ENCODE measurements around the gene GRIN2B. TPM values are rescaled to one million over a fixed set of nuclear protein-coding genes. Genes with fewer than 3 reads are reported as not detected.

Gene GRIN2B
- total and polyA plus RNA-seq, 2 of the 13 experiments (the other 11 are each of a cell fraction or from before 2014, with no cell fraction given), result 0.05 to 0.13 TPM

DNA sequence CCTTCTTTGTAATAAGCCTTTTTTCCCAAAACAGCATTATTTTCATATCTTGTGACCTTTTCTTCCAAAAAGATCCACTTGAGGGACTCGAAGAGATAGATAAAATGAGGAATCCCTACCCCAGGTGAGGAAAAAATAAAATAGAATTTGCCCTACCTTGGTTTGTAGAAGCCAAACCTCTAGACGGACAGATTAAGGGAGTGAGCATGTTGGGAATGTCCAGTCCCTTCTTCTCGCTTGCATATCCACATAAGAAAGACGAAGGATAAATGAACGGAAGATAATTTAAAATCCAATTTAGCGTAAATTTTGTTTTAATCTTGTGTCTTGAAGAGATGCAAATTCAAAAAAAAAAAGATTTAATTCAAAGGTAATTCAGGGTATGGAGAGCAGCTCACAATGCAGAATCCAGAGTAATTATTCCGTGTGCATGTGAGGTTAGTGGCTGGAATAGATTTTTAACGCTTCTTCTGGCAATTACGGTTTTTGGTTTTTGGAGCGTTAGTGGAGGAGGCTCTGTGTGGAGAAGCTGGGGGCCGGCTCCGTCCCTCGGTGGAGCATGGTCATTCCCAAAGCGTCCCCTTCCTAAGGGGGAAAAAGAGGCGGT lies 1.5 kb downstream of the GRIN2B start:
- ChIA-PET POLR2A (no interaction called here), CTCF (ENCODE audit: low intra/inter-chr PET ratio, low total read pairs) (no interaction called here)
- no peak for FAIRE-seq
- H3K4me2 ChIP-seq (ENCODE audit: low read depth, low read length), result no peak overlapping the region
- 35% methylated on average over 15 of the region's 15 CpGs for WGBS (ENCODE audit: low lambda C conversion rate)
- in situ Hi-C loops (cut with HindIII; ENCODE audit: extremely low pct_ligation_motif_present, low pct_unique_long_range_greater_than_20kb), result no loop called here
- BruUV-seq (replicated peaks), result no TSS peak
- DNase-seq (ENCODE audit: low spot score), result no peak
- H3K9me3 ChIP-seq (ENCODE audit: low read length), result no peaks in the 10 kb centered on the region
- no peaks in the 10 kb centered on the region for H4K20me1 ChIP-seq (ENCODE audit: insufficient read depth, low read length)
- TF ChIP-seq, protein P1, sequence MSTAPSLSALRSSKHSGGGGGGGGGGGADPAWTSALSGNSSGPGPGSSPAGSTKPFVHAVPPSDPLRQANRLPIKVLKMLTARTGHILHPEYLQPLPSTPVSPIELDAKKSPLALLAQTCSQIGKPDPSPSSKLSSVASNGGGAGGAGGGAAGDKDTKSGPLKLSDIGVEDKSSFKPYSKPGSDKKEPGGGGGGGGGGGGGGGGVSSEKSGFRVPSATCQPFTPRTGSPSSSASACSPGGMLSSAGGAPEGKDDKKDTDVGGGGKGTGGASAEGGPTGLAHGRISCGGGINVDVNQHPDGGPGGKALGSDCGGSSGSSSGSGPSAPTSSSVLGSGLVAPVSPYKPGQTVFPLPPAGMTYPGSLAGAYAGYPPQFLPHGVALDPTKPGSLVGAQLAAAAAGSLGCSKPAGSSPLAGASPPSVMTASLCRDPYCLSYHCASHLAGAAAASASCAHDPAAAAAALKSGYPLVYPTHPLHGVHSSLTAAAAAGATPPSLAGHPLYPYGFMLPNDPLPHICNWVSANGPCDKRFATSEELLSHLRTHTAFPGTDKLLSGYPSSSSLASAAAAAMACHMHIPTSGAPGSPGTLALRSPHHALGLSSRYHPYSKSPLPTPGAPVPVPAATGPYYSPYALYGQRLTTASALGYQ (CRISPR knock-in tag; IDR thresholded peaks at IDR 0.05), result no peak
- TF ChIP-seq ZNF567 (CRISPR knock-in tag; IDR thresholded peaks at IDR 0.05; ENCODE audit: borderline replicate concordance), result no peak
- TF ChIP-seq NFYB (CRISPR knock-in tag; IDR thresholded peaks at IDR 0.05), result no peak
- no peak for TF ChIP-seq TBP (CRISPR knock-in tag; IDR thresholded peaks at IDR 0.05)
- TF ChIP-seq, protein P2, sequence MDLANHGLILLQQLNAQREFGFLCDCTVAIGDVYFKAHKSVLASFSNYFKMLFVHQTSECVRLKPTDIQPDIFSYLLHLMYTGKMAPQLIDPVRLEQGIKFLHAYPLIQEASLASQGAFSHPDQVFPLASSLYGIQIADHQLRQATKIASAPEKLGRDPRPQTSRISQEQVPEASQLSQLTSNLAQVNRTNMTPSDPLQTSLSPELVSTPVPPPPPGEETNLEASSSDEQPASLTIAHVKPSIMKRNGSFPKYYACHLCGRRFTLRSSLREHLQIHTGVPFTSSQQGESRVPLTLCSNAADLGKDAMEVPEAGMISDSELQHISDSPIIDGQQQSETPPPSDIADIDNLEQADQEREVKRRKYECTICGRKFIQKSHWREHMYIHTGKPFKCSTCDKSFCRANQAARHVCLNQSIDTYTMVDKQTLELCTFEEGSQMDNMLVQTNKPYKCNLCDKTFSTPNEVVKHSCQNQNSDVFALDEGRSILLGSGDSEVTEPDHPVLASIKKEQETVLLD (CRISPR knock-in tag; IDR thresholded peaks at IDR 0.05; ENCODE audit: low read depth), result no peak
- TF ChIP-seq ZFP82 (CRISPR knock-in tag; IDR thresholded peaks at IDR 0.05; ENCODE audit: borderline replicate concordance), result no peak
- no peak for TF ChIP-seq ZNF234 (CRISPR knock-in tag; conservative IDR thresholded peaks at IDR 0.05)
- TF ChIP-seq PRMT3 (CRISPR knock-in tag; IDR thresholded peaks at IDR 0.05; ENCODE audit: borderline replicate concordance, low read depth), result no peak
- TF ChIP-seq KDM5B (CRISPR knock-in tag; IDR thresholded peaks at IDR 0.05; ENCODE audit: borderline replicate concordance), result no peak
- no peak for TF ChIP-seq CEBPB (IDR thresholded peaks at IDR 0.05; ENCODE audit: borderline replicate concordance, low read depth, low read length)
- no peak for TF ChIP-seq GABPA (IDR thresholded peaks at IDR 0.05; ENCODE audit: low read depth, low read length)
- TF ChIP-seq GABPA (CRISPR knock-in tag; IDR thresholded peaks at IDR 0.05; ENCODE audit: low read depth), result no peak
- TF ChIP-seq NFE2L2 (IDR thresholded peaks at IDR 0.05; ENCODE audit: low read length), result no peak
- TF ChIP-seq ZFYVE20 (CRISPR knock-in tag; IDR thresholded peaks at IDR 0.05; ENCODE audit: borderline replicate concordance, low read depth), result no peak
- no peak for TF ChIP-seq FOXP1 (IDR thresholded peaks at IDR 0.05)
- no peak for TF ChIP-seq FOXP1 (CRISPR knock-in tag; IDR thresholded peaks at IDR 0.05)
- TF ChIP-seq ZNF235 (CRISPR knock-in tag; IDR thresholded peaks at IDR 0.05; ENCODE audit: borderline replicate concordance), result no peak
- no peaks in the 10 kb centered on the region for H3K4me1 ChIP-seq (ENCODE audit: insufficient read depth, low read length)
- no peak for ATAC-seq
- no peak overlapping the region for H3K9ac ChIP-seq (ENCODE audit: insufficient read depth, low read depth, low read length)
- no peak overlapping the region for H3K27ac ChIP-seq (ENCODE audit: extremely low read length, insufficient read depth, low read length)
- peaks cover 1 to 25% of the 10 kb centered on the region in 2 experiments; a peak in 4 of 5 replicates for H3K27me3 ChIP-seq (ENCODE audit: control insufficient read depth in 1 of 2, insufficient read depth in 2 of 2, low read length in 2 of 2)
- intact Hi-C loops (cut with micrococcal nuclease; ENCODE audit: unreplicated experiment), result no loop called here
- no peak overlapping the region for H2AFZ ChIP-seq (ENCODE audit: low read length)
- H3K4me3 ChIP-seq (replicated peaks in 1 of 3; ENCODE audit: insufficient read depth in 1 of 3, low read depth in 2 of 3, low read length in 3 of 3), result no peak overlapping the region
- no peaks in the 10 kb centered on the region for H3K36me3 ChIP-seq (replicated peaks in 1 of 2; ENCODE audit: control insufficient read depth in 1 of 2, insufficient read depth in 2 of 2, low read length in 2 of 2)
- no peaks in the 10 kb centered on the region for H3K79me2 ChIP-seq (ENCODE audit: insufficient read depth, low read length)

All from HepG2 (cell line).